IMR-90 (cell line): ENCODE measurements around the gene ABCA12.

Source experiments
- CEBPB ChIP-seq: IDR thresholded peaks from 2 replicates; pipeline ENCODE4 v1.6.1; 2012; ENCODE audit warnings: low read depth, low read length, improper control_type of control experiment
- CTCF ChIP-seq: conservative IDR thresholded peaks from 2 replicates; pipeline ENCODE4 v1.5.1; 2012; ENCODE audit warnings: mild to moderate bottlenecking, low read depth, low read length, improper control_type of control experiment
- FOS ChIP-seq: fragments of 150-350 bp; IDR thresholded peaks from 2 replicates; pipeline ENCODE4 v1.6.1; 2016; ENCODE audit warnings: low read depth, low read length
- MAZ ChIP-seq: IDR thresholded peaks from 2 replicates; pipeline ENCODE4 v1.6.1; 2012; ENCODE audit warnings: low read depth, mild to moderate bottlenecking, low read length, improper control_type of control experiment, moderate library complexity, borderline replicate concordance
- MXI1 ChIP-seq: IDR thresholded peaks from 2 replicates; pipeline ENCODE4 v1.6.1; 2012; ENCODE audit warnings: low read depth, mild to moderate bottlenecking, low read length, moderate library complexity, borderline replicate concordance
- NFE2L2 ChIP-seq: fragments of 150-350 bp; IDR thresholded peaks from 2 replicates; pipeline ENCODE4 v1.6.1; 2016; ENCODE audit warnings: low read depth, mild to moderate bottlenecking, low read length
- POLR2A ChIP-seq: IDR thresholded peaks from 2 replicates; pipeline ENCODE4 v1.6.1; 2012; ENCODE audit warnings: mild to moderate bottlenecking, low read depth, low read length
- RAD21 ChIP-seq: IDR thresholded peaks from 2 replicates; pipeline ENCODE4 v1.6.1; 2012; ENCODE audit warnings: low read length, improper control_type of control experiment
- RFX5 ChIP-seq: IDR thresholded peaks from 2 replicates; pipeline ENCODE4 v1.8.0; 2012; ENCODE audit warnings: low read depth, mild to moderate bottlenecking, low read length, moderate library complexity
- TF ChIP-seq, protein P1 (sequence below): fragments of 150-350 bp; IDR thresholded peaks from 2 replicates; pipeline ENCODE4 v1.6.1; 2017; ENCODE audit warnings: mild to moderate bottlenecking, antibody characterized with exemption, low read length, low read depth

DNA sequence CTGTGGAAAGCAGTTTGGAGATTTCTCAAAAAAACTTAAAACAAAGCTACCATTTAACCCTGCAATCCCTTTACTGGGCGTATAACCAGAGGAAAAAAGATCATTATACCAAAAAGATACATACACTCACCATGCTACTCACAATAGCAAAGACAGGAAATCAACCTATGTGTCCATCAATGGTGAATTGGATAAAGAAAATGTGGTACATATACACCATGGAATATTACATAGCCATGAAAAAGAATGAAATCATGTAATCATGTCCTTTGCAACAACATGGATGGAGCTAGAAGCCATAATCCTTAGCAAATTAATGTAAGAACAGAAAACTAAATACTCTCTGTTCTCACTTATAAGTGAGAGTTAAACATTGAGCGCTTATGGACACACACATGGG lies 18.6 kb downstream of the ABCA12 start:
- TF ChIP-seq CEBPB (no peak), POLR2A (no peak), CTCF (no peak), FOS (no peak), MAZ (no peak), RFX5 (no peak), MXI1 (no peak), RAD21 (no peak), NFE2L2 (no peak)
- TF ChIP-seq, protein P1, sequence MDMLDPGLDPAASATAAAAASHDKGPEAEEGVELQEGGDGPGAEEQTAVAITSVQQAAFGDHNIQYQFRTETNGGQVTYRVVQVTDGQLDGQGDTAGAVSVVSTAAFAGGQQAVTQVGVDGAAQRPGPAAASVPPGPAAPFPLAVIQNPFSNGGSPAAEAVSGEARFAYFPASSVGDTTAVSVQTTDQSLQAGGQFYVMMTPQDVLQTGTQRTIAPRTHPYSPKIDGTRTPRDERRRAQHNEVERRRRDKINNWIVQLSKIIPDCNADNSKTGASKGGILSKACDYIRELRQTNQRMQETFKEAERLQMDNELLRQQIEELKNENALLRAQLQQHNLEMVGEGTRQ = no peak
